Activated CD4-positive, alpha-beta T cell treated with anti-CD3 and anti-CD28 coated beads, Interleukin-2, amount 10 ng/mL, durations not matched to agents 24 days and 14 days (primary cell): ENCODE data around the gene XCL1. TPM values are rescaled to one million over a fixed set of nuclear protein-coding genes. Genes with fewer than 3 reads are reported as not detected.

Experiments used
- DNase-seq: peaks from one replicate; pipeline ENCODE4 v3.0.0; 2022
- H3K27ac Mint-ChIP-seq: one replicate; pipeline ENCODE4 v1.8.0; 2022; ENCODE audit warnings: mild to moderate bottlenecking, mixed read lengths
- H3K27me3 Mint-ChIP-seq: one replicate; pipeline ENCODE4 v1.8.0; 2022; ENCODE audit warnings: mixed read lengths
- H3K36me3 Mint-ChIP-seq: one replicate; pipeline ENCODE4 v1.8.0; 2022; ENCODE audit warnings: low read depth, mild to moderate bottlenecking, mixed read lengths
- H3K4me1 Mint-ChIP-seq: one replicate; pipeline ENCODE4 v1.8.0; 2021; ENCODE audit warnings: mixed read lengths
- H3K4me3 Mint-ChIP-seq: one replicate; pipeline ENCODE4 v1.8.0; 2022; ENCODE audit warnings: mild to moderate bottlenecking, moderate library complexity, mixed read lengths
- H3K9me3 Mint-ChIP-seq: one replicate; pipeline ENCODE4 v1.8.0; 2021; ENCODE audit warnings: mixed read lengths
- intact Hi-C: fragments of 100-400 bp; cut with micrococcal nuclease; formaldehyde crosslinking; loops from one replicate; pipeline ENCODE4 v1.15.1; 2023
- total RNA-seq: library from RNA; stranded (reverse); gene quantifications from 2 replicates; pipeline ENCODE4 v1.2.3, GENCODE V29; 2022

Gene XCL1
- total RNA-seq, 1 donor from 2014 or later, result 14.6 TPM

DNA sequence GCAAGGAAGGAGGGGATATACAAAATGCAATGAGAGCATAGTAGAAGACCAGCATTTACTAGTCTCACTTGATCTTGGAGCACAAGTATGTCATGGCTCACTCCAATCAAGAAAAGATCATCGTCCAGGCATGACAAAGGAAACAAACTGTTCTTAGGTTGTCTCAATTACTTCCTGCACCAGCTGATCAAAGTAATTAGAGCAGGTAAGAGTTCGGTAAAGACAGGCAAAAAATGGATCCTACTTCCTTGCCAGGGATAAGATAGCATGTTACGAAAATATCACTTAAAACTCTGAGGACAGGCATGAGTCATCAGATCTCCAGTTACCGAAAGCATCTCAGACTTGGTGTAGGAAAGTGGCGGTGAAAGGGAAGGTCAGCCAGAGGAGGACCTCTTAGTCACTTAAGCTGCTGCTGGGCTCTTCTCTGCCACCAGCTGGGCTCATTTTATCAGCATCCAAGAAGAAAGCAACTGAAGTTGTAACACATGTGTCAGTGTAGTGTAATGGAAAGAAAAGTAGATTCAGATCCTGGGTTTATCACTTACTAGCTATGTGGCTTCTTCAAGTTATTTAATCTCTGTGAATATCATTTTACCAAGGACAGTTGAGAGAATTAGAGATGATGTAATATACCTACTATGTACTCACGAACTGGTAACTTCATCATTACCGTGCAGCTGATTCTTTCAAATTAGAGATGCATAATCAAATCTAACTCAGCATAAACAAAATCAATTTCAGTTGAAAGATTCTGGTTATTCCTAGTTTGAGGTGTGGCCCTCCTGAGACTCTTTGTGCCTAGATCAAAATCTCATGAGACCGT is 46.8 kb downstream of the XCL1 start:
- H3K4me3 Mint-ChIP-seq, result no peak overlapping the region
- H3K9me3 Mint-ChIP-seq, result no peaks in the 10 kb centered on the region
- DNase-seq, result no peak
- H3K27me3 Mint-ChIP-seq, result peaks cover 22% of the 10 kb centered on the region
- no peak overlapping the region for H3K27ac Mint-ChIP-seq
- H3K36me3 Mint-ChIP-seq, result no peaks in the 10 kb centered on the region
- intact Hi-C loops, result no loop called here
- no peaks in the 10 kb centered on the region for H3K4me1 Mint-ChIP-seq

DNA sequence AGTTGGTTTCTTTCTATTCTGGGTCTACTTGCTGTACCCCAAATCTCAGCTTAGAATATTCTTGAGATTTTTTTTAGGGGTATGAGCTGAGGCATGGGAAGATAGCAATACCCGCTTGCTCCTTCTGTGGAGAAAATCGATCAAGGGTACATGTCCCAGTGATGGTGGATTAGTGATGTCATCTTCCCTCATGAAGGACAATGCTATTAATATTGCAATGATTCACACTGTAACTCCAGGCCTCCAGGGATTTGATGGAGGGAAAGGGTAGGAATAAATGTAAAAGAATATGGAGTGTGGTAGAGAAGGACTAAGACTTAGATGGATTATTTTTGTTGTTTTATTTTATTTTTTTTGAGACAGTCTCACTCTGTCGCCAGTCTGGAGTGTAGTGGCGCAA is 47.4 kb downstream of the XCL1 start:
- H3K27me3 Mint-ChIP-seq, result peaks cover 24% of the 10 kb centered on the region
- no peak overlapping the region for H3K4me3 Mint-ChIP-seq
- intact Hi-C loops, result no loop called here
- H3K4me1 Mint-ChIP-seq, result peaks cover 2% of the 10 kb centered on the region
- DNase-seq, result no peak
- no peak overlapping the region for H3K27ac Mint-ChIP-seq
- H3K9me3 Mint-ChIP-seq, result no peaks in the 10 kb centered on the region
- H3K36me3 Mint-ChIP-seq, result no peaks in the 10 kb centered on the region

DNA sequence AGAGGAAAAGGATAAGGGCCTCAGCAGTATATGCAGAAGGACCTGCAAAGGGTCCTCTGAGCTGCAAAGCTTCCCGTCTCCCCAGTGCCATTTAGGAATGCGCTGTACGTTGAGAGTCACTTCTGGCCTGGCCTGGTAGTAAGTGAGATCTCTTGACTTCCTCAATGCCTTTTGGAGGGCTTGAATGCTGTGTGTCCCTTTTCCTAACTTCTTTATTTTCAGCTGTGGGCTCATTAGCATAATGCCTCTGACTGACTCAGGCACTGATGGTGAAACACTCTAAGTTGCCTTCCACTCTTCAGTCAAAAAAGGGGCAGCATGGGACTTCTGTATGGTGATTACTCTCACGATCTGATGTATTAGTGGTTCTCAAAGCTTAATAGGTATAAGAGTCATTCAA is 49.9 kb downstream of the XCL1 start:
- Mint-ChIP-seq H3K27ac (no peak overlapping the region), H3K36me3 (no peaks in the 10 kb centered on the region), H3K27me3 (peaks cover 30% of the 10 kb centered on the region), H3K4me3 (no peak overlapping the region), H3K9me3 (no peaks in the 10 kb centered on the region), H3K4me1 (peaks cover 5% of the 10 kb centered on the region)
- DNase-seq, result no peak
- intact Hi-C loops, result no loop called here

DNA sequence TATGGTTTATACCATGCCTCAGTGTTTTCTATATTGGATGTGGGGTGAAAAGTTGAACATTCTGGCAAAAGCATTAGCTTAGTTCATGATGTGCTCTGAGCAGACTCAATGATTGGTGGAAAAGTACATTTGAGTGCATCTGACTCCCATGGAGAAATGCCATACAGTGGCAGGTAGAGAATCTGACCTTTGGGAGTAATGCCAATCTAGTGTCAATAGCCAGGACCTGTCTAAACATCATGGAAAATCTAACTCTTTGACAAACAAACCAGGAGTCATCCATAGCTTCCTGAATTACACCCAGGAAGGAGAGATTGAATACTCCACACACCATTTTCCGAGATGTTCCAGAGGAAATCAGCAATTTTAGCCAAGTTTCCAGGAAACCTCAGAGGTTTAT is 51.0 kb downstream of the XCL1 start:
- no peaks in the 10 kb centered on the region for H3K9me3 Mint-ChIP-seq
- no peak for DNase-seq
- no peaks in the 10 kb centered on the region for H3K36me3 Mint-ChIP-seq
- H3K4me1 Mint-ChIP-seq, result peaks cover 5% of the 10 kb centered on the region
- no peak overlapping the region for H3K27ac Mint-ChIP-seq
- H3K4me3 Mint-ChIP-seq, result no peak overlapping the region
- peaks cover 36% of the 10 kb centered on the region for H3K27me3 Mint-ChIP-seq
- intact Hi-C loops, result no loop called here

DNA sequence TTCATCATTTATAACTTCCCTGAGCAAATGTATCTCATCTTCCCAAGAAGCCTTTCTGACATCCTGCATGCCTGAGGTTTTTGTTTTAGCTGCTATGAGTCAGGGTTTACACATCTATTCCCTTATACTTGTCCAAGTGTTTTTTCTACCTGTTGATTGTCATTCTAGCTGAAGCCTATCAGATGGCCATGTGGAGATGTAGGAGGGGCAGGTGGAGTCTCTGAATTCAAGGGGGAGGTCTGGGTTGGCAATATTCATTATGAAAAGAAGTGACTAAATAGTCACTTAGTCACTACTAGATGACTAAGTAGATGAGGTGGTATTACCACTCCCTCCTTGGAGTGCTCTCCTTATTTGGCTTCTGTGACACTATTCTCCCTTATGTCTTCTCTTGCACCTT is 52.4 kb downstream of the XCL1 start:
- intact Hi-C loops, result no loop called here
- Mint-ChIP-seq H3K27me3 (peaks cover 32% of the 10 kb centered on the region), H3K4me3 (no peak overlapping the region), H3K4me1 (peaks cover 5% of the 10 kb centered on the region), H3K27ac (no peak overlapping the region), H3K36me3 (no peaks in the 10 kb centered on the region), H3K9me3 (no peaks in the 10 kb centered on the region)
- no peak for DNase-seq

DNA sequence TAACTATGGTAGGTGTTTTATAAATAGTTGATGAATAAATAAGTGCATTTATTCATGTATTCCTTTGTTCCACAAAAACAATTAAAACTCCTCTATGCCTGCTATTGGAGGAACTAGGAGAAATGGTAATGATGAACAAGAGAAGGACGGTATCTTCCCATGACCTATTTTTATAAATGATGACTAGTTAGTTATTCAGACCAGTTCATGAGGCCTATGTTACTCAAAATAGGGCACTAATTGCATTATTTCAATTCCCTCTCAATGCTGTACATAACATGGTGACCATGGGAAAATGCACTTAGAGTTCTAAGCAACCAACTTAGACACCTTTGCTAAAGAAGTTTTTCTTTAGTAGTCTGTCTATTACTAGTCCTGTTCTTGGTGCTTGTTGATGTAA is 53.1 kb downstream of the XCL1 start:
- H3K27me3 Mint-ChIP-seq, result peaks cover 31% of the 10 kb centered on the region
- H3K27ac Mint-ChIP-seq, result no peak overlapping the region
- peaks cover 5% of the 10 kb centered on the region for H3K4me1 Mint-ChIP-seq
- H3K4me3 Mint-ChIP-seq, result no peak overlapping the region
- no peaks in the 10 kb centered on the region for H3K36me3 Mint-ChIP-seq
- H3K9me3 Mint-ChIP-seq, result no peaks in the 10 kb centered on the region
- DNase-seq, result no peak
- intact Hi-C loops, result no loop called here

Other genes with a start within 250 kb of the XCL1 start
- gene XCL2, start 32.6 kb upstream of the XCL1 start, total RNA-seq, result 44.9 and 46.4 TPM in 2 replicates
- not detected in 2 replicates for gene DPT, start 152.6 kb downstream of the XCL1 start, total RNA-seq